HCT116 (cell line): ENCODE data around the gene LRRC34. TPM values are rescaled to one million over a fixed set of nuclear protein-coding genes. Genes with fewer than 3 reads are reported as not detected.

Experiments used
- ATAC-seq: fragments of 200-7000 bp; cut with Tn5 transposase; 2 replicates; pipeline ENCODE4 v1.9.1; 2020; ENCODE audit warnings: mild to moderate bottlenecking, moderate library complexity
- BruUV-seq: library from RNA; stranded (reverse); fragments of 400-500 nt; replicated peaks from 2 replicates; lab custom pipeline; 2021; lab: Mats Ljungman, UMichigan
- CTCF ChIA-PET: fragments of 300-600 bp; sonication (Branson Sonifier 250); formaldehyde crosslinking; loops from one replicate; lab custom pipeline; 2021; ENCODE audit warnings: antibody characterized with exemption; lab: Charles Lee
- POLR2A ChIA-PET: fragments of 300-600, 350-600 bp; sonication (Branson Sonifier 250); formaldehyde crosslinking; loops from one replicate; lab custom pipeline; 2021; ENCODE audit warnings: antibody characterized with exemption; lab: Charles Lee
- RAD21 ChIA-PET, 2 experiments: fragments of 300-600 bp; sonication (Branson Sonifier 250); formaldehyde crosslinking; loops; one replicate each; lab custom pipeline; 2023; ENCODE audit warnings: low total read pairs in 2 of 2; ENCODE audit not compliant: uncharacterized antibody in 2 of 2, unreplicated experiment in 2 of 2, low non-redundant PET in 1 of 2; lab: Charles Lee
- DNase-seq: peaks from one replicate; pipeline ENCODE4 v3.0.0-alpha.2; 2010; ENCODE audit warnings: low read depth, low spot score
- H2AFZ ChIP-seq: fragments of 200-600 bp; shearing (Covaris generic), sonication (generic); 2 replicates; pipeline ENCODE4 v1.6.1; 2017; ENCODE audit warnings: low read depth, mixed run types, mixed read lengths, antibody characterized with exemption, low read length; ENCODE audit not compliant: poor library complexity, severe bottlenecking
- H3K27ac ChIP-seq: 2 replicates; pipeline ENCODE4 v1.5.1; 2012; ENCODE audit warnings: low read depth, low read length
- H3K27me3 ChIP-seq: fragments of 200-600 bp; sonication (generic); 2 replicates; pipeline ENCODE4 v1.6.1; 2016; ENCODE audit warnings: mixed run types, low read length, mixed read lengths; ENCODE audit not compliant: insufficient read depth
- H3K36me3 ChIP-seq, 2 experiments: fragments of 200-500 bp in 1 of 2; fragments of 200-600 bp in 1 of 2; sonication (Bioruptor generic) in 1 of 2; sonication (generic) in 1 of 2; 2 replicates each; pipeline versions ENCODE4 v1.5.1 to v1.6.1; 2014 to 2016; ENCODE audit warnings: low read length in 2 of 2, inconsistent platforms in 1 of 2, mixed read lengths in 1 of 2, mixed run types in 1 of 2; ENCODE audit not compliant: insufficient read depth in 2 of 2, control insufficient read depth in 1 of 2
- H3K4me1 ChIP-seq, 2 experiments: fragments of 200-600 bp in 1 of 2; sonication (generic) in 1 of 2; 2 replicates each; pipeline versions ENCODE4 v1.5.1 to v1.6.1; 2012 to 2017; ENCODE audit warnings: low read length in 2 of 2, inconsistent platforms in 1 of 2, mild to moderate bottlenecking in 1 of 2, mixed read lengths in 1 of 2, mixed run types in 1 of 2, moderate library complexity in 1 of 2; ENCODE audit not compliant: insufficient read depth in 2 of 2, control insufficient read depth in 1 of 2
- H3K4me2 ChIP-seq: fragments of 200-600 bp; sonication (generic); 2 replicates; pipeline ENCODE4 v1.6.1; 2017; ENCODE audit warnings: mixed run types, low read length, mixed read lengths
- H3K4me3 ChIP-seq, 2 experiments: fragments of 200-600 bp in 1 of 2; sonication (generic) in 1 of 2; replicated peaks in 1 of 2; 2 replicates each; pipeline ENCODE4 v1.5.1; 2011 to 2016; ENCODE audit warnings: low read length in 2 of 2, control low read depth in 1 of 2, low read depth in 1 of 2, mild to moderate bottlenecking in 1 of 2, mixed read lengths in 1 of 2, mixed run types in 1 of 2
- H3K79me2 ChIP-seq: fragments of 200-600 bp; sonication (generic); 2 replicates; pipeline ENCODE4 v1.6.1; 2017; ENCODE audit warnings: mild to moderate bottlenecking, mixed run types, low read length, moderate library complexity, mixed read lengths; ENCODE audit not compliant: insufficient read depth
- H3K9ac ChIP-seq: fragments of 200-600 bp; sonication (generic); 2 replicates; pipeline ENCODE4 v1.6.1; 2016; ENCODE audit warnings: low read length, mixed read lengths
- H3K9me2 ChIP-seq: fragments of 200-600 bp; sonication (generic), shearing (Covaris generic); 2 replicates; pipeline ENCODE4 v1.6.1; 2017; ENCODE audit warnings: mixed run types, mild to moderate bottlenecking, moderate library complexity; ENCODE audit not compliant: insufficient read depth
- H3K9me3 ChIP-seq, 2 experiments: fragments of 200-500 bp in 1 of 2; fragments of 200-600 bp in 1 of 2; sonication (Bioruptor generic) in 1 of 2; sonication (generic) in 1 of 2; 2 replicates each; pipeline ENCODE4 v1.6.1; 2014 to 2017; ENCODE audit warnings: low read length in 2 of 2, mixed read lengths in 2 of 2, inconsistent platforms in 1 of 2, low read depth in 1 of 2, mild to moderate bottlenecking in 1 of 2, mixed run types in 1 of 2, moderate library complexity in 1 of 2; ENCODE audit not compliant: control insufficient read depth in 1 of 2, insufficient read depth in 1 of 2
- H4K20me1 ChIP-seq: fragments of 200-600 bp; sonication (generic), shearing (Covaris generic); 2 replicates; pipeline ENCODE4 v1.6.1; 2017; ENCODE audit warnings: mixed run types, mild to moderate bottlenecking, moderate library complexity; ENCODE audit not compliant: insufficient read depth
- ATF3 ChIP-seq: IDR thresholded peaks from 2 replicates; pipeline ENCODE4 v1.6.1; 2012
- CBX3 ChIP-seq: IDR thresholded peaks from 2 replicates; pipeline ENCODE4 v1.6.1; 2012; ENCODE audit warnings: low read depth
- CEBPB ChIP-seq: IDR thresholded peaks from 2 replicates; pipeline ENCODE4 v1.6.1; 2012; ENCODE audit warnings: low read depth
- CTCF ChIP-seq, 3 experiments: fragments of 200-600 bp in 1 of 3; sonication (generic) in 1 of 3; IDR thresholded peaks in 2 of 3; conservative IDR thresholded peaks in 1 of 3; 2 replicates each; pipeline ENCODE4 v1.5.1; 2012 to 2017; ENCODE audit warnings: low read depth in 2 of 3, low read length in 2 of 3, antibody characterized with exemption in 1 of 3, borderline replicate concordance in 1 of 3, control low read depth in 1 of 3, mild to moderate bottlenecking in 1 of 3, mixed read lengths in 1 of 3, mixed run types in 1 of 3, moderate library complexity in 1 of 3; ENCODE audit not compliant: insufficient read depth in 1 of 3
- ELF1 ChIP-seq: IDR thresholded peaks from 2 replicates; pipeline ENCODE4 v1.6.1; 2012; ENCODE audit warnings: low read depth, borderline replicate concordance
- EZH2 ChIP-seq: fragments of 200-600 bp; sonication (generic); IDR thresholded peaks from 2 replicates; pipeline ENCODE4 v1.6.1; 2017; ENCODE audit warnings: antibody characterized with exemption, mixed run types
- FOSL1 ChIP-seq: IDR thresholded peaks from 2 replicates; pipeline ENCODE4 v1.6.1; 2012; ENCODE audit warnings: low read depth
- POLR2A ChIP-seq: IDR thresholded peaks from 2 replicates; pipeline ENCODE4 v1.7.0; 2011; ENCODE audit warnings: borderline replicate concordance; ENCODE audit not compliant: insufficient read depth, insufficient read length; ENCODE audit errors: extremely low read depth
- POLR2AphosphoS5 ChIP-seq: IDR thresholded peaks from 2 replicates; pipeline ENCODE4 v1.6.1; 2011; ENCODE audit warnings: mild to moderate bottlenecking, low read depth, low read length, moderate library complexity
- RAD21 ChIP-seq: IDR thresholded peaks from 2 replicates; pipeline ENCODE4 v1.6.1; 2012; ENCODE audit warnings: low read depth, mild to moderate bottlenecking
- SP1 ChIP-seq: IDR thresholded peaks from 2 replicates; pipeline ENCODE4 v1.6.1; 2012; ENCODE audit warnings: low read depth
- SRF ChIP-seq: IDR thresholded peaks from 2 replicates; pipeline ENCODE4 v1.6.1; 2012; ENCODE audit warnings: low read depth
- TCF7L2 ChIP-seq: IDR thresholded peaks from 2 replicates; pipeline ENCODE4 v1.7.0; 2011; ENCODE audit warnings: borderline replicate concordance, inconsistent platforms; ENCODE audit not compliant: insufficient read depth, insufficient read length; ENCODE audit errors: extremely low read depth
- ZBTB33 ChIP-seq: IDR thresholded peaks from 2 replicates; pipeline ENCODE4 v1.6.1; 2011; ENCODE audit warnings: mild to moderate bottlenecking, low read length, moderate library complexity; ENCODE audit not compliant: insufficient replicate concordance; ENCODE audit errors: extremely low read depth
- ZFX ChIP-seq: fragments of 450-650 bp; IDR thresholded peaks from 2 replicates; pipeline ENCODE4 v1.6.1; 2017
- ZNF274 ChIP-seq: fragments of 200-500 bp; sonication (Bioruptor generic); IDR thresholded peaks from 2 replicates; pipeline ENCODE4 v1.6.1; 2014; ENCODE audit warnings: mild to moderate bottlenecking, low read depth, low read length, inconsistent platforms
- intact Hi-C: fragments of 100-400 bp; cut with micrococcal nuclease; formaldehyde crosslinking; loops from 2 replicates; pipeline ENCODE4 v1.10.0; 2022
- total RNA-seq: library from RNA; stranded (reverse); gene quantifications from one replicate; pipeline ENCODE4 v1.2.1, GENCODE V29; 2021; ENCODE audit not compliant: unreplicated experiment

The LRRC34 gene
- total RNA-seq, 1 experiment from 2014 or later = not detected

- DNase-seq (no peak), ATAC-seq (no peak)
- H3K4me1 ChIP-seq = no peaks in the 10 kb centered on the region
- intact Hi-C loops = no loop called here
- H4K20me1 ChIP-seq = no peaks in the 10 kb centered on the region
- no peak overlapping the region for H2AFZ ChIP-seq
- no TSS peak for BruUV-seq
- no peak overlapping the region for H3K4me3 ChIP-seq
- no peak overlapping the region for H3K9ac ChIP-seq
- TF ChIP-seq EZH2 (no peak), ATF3 (no peak), POLR2AphosphoS5 (no peak), FOSL1 (no peak), ZFX (no peak), CBX3 (no peak), ZNF274 (no peak), SRF (no peak), CEBPB (no peak), CTCF (IDR thresholded peaks at IDR 0.05 in 2 of 3, conservative IDR thresholded peaks at IDR 0.05 in 1 of 3; ENCODE audit: borderline replicate concordance in 1 of 3, insufficient read depth in 1 of 3, low read depth in 2 of 3, low read length in 2 of 3) (no peak), ELF1 (no peak), ZBTB33 (no peak), POLR2A (no peak), RAD21 (no peak), SP1 (no peak), TCF7L2 (no peak)
- CTCF ChIA-PET = no interaction called here
- H3K36me3 ChIP-seq = no peaks in the 10 kb centered on the region
- RAD21 ChIA-PET = no interaction called here
- no peak overlapping the region for H3K27ac ChIP-seq
- no peaks in the 10 kb centered on the region for H3K9me3 ChIP-seq
- no peaks in the 10 kb centered on the region for H3K9me2 ChIP-seq
- H3K27me3 ChIP-seq = no peaks in the 10 kb centered on the region
- H3K4me2 ChIP-seq = no peak overlapping the region
- H3K79me2 ChIP-seq = no peaks in the 10 kb centered on the region
- POLR2A ChIA-PET = no interaction called here
Observed at GRCh38 chr3:169836942-169837275, 24.2 kb upstream of the LRRC34 start.
